BLaER1 treated with 17β-estradiol and CSF1 and Interleukin-3, amounts not matched to agents 10 nM and 100 nM (cell line): ENCODE results near the gene DDT.
"Not testable (repeated sequence)": the region's sequence is repeated elsewhere in the genome, so short reads cannot be mapped to it uniquely, and the experiment has no call there.

Experiments used
- H3K27ac ChIP-seq, 11 experiments: shearing (Covaris generic); formaldehyde crosslinking; 2 replicates each; pipeline ENCODE4 v1.8.1; 2022
- H3K27me3 ChIP-seq, 11 experiments: shearing (Covaris generic); formaldehyde crosslinking; 2 replicates each; pipeline ENCODE4 v1.8.1; 2022
- H3K36me3 ChIP-seq, 11 experiments: shearing (Covaris generic); formaldehyde crosslinking; 2 replicates each; pipeline ENCODE4 v1.8.1; 2022
- H3K4me1 ChIP-seq, 10 experiments: shearing (Covaris generic); formaldehyde crosslinking; 2 replicates each; pipeline ENCODE4 v1.8.1; 2022
- H3K4me2 ChIP-seq, 11 experiments: shearing (Covaris generic); formaldehyde crosslinking; 2 replicates each; pipeline ENCODE4 v1.8.1; 2022
- H3K4me3 ChIP-seq, 10 experiments: shearing (Covaris generic); formaldehyde crosslinking; 2 replicates each; pipeline ENCODE4 v1.8.1; 2022
- H3K9ac ChIP-seq, 11 experiments: shearing (Covaris generic); formaldehyde crosslinking; 2 replicates each; pipeline ENCODE4 v1.8.1; 2022
- H3K9me3 ChIP-seq, 11 experiments: shearing (Covaris generic); formaldehyde crosslinking; replicated peaks in 1 of 11; 2 replicates each; pipeline ENCODE4 v1.8.1; 2022
- H4K20me1 ChIP-seq, 11 experiments: shearing (Covaris generic); formaldehyde crosslinking; 2 replicates each; pipeline ENCODE4 v1.8.1; 2022
- Cebpa-rat ChIP-seq, 11 experiments: shearing (Covaris generic); IDR thresholded peaks; 2 replicates each; pipeline ENCODE4 v1.8.1; 2022

The DDT gene

DNA sequence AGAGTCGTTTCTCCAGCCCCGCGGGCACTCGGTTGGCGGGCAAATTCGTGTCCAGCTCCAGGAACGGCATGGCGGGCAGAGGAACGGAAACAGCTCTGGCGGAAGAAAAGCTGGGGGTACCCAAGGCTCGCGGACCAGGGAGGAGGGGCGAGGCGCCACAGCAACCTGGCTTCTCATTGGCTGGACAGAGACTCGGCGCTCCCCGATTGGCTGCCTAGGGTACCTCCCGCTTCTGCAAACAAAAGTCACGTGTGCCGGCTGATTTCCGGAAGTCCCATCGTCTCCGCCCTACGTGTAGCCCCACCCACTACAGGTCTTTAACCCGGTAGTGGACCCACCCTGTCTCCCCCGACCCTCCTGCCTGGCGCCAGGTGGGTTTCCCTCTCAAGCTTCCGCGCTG lies at the start of gene DDT:
DDT (minus strand) TSS at position 97 of the 400 bp plus-strand sequence; CDS start at position 70, 27 bp downstream.
- H3K4me2 ChIP-seq: peak within 1 kb of the TSS in 2 of 11 experiments; percentile 46 to 64; a peak in 1 of 22 replicates

DNA sequence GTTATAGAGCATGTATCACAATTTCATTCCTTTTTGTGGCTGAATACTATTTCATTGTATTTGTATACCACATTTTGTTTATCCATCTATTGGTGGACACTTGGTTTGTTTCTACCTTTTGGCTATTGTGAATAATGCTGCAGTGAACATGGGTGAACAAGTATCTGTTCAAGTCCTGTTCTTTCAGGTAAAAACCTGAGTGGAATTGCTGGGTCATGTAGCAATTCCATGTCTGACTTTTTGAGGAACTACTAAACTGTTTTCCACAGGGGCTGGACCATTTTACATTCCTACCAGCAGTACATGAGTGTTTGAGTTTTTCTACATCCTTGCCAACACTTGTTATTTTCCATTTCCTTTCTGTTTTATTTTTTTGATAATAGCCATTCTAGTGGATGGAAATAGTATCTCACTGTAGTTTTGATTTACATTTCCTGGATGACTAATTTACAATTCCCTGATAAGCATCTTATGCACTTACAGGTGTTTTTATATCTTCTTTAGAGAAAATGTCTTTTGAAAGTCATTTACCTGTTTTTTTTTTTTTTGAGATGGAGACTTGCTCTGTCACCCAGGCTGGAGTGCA lies 49.1 kb upstream of the DDT start:
- Histone ChIP-seq H3K9me3 (peaks cover 0 to 11% (median 4%) of the 10 kb centered on the region in 11 experiments; a peak in 5 of 22 replicates), H3K9ac (no peak overlapping the region), H3K36me3 (peaks cover 10 to 28% (median 16%) of the 10 kb centered on the region in 11 experiments; a peak in 19 of 22 replicates), H3K4me1 (peaks cover 0 to 12% (median 11%) of the 10 kb centered on the region in 10 experiments; a peak in 14 of 20 replicates), H3K27ac (no peak overlapping the region), H4K20me1 (peaks cover 0 to 44% (median 11%) of the 10 kb centered on the region in 11 experiments; a peak in 13 of 22 replicates), H3K4me3 (no peak overlapping the region), H3K27me3 (no peaks in the 10 kb centered on the region), H3K4me2 (no peak overlapping the region)
- no peak for TF ChIP-seq Cebpa-rat (IDR thresholded peaks at IDR 0.05)

More for the DNA sequence above, at the start of gene DDT:
- H3K9me3 ChIP-seq, H3K27me3 ChIP-seq, H3K27ac ChIP-seq, H3K4me3 ChIP-seq, H3K9ac ChIP-seq: not testable (repeated sequence)
- Histone ChIP-seq H4K20me1 (peaks cover 25 to 27% (median 26%) of the 10 kb centered on the region in 11 experiments; a peak in 21 of 22 replicates), H3K4me1 (peaks cover 19 to 27% (median 24%) of the 10 kb centered on the region in 10 experiments), H3K36me3 (peaks cover 26 to 28% (median 26%) of the 10 kb centered on the region in 11 experiments)

DNA sequence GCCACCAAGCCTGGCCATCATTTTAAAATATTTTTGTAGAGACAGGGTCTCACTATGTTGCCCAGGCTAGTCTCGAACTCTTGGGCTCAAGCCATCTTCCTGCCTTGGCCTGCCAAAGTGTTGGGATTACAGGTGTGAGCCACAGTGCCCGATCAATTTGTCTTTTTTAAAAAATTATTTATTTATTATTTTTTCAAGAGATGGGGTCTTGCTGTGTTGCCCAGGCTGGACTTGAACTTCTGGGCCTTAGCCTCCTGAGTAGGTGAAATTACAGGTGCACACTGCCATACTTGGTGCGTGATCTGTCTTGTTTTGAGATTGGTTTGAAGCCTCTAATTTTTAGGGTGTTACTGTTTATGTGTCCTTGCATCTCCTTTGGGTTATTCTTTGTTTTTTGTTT lies 47.1 kb upstream of the DDT start:
- Histone ChIP-seq H3K36me3 (peaks cover 15 to 42% (median 30%) of the 10 kb centered on the region in 11 experiments; a peak in 21 of 22 replicates), H3K4me1 (no peaks in the 10 kb centered on the region), H3K4me2 (no peak overlapping the region), H3K4me3 (no peak overlapping the region), H3K27me3 (no peaks in the 10 kb centered on the region), H4K20me1 (peaks cover 0 to 33% (median 0%) of the 10 kb centered on the region in 11 experiments; a peak in 9 of 22 replicates), H3K9me3 (peaks cover under 1 to 13% (median 4%) of the 10 kb centered on the region in 11 experiments; a peak in 11 of 22 replicates), H3K27ac (no peak overlapping the region), H3K9ac (no peak overlapping the region)
- TF ChIP-seq Cebpa-rat (IDR thresholded peaks at IDR 0.05): no peak

DNA sequence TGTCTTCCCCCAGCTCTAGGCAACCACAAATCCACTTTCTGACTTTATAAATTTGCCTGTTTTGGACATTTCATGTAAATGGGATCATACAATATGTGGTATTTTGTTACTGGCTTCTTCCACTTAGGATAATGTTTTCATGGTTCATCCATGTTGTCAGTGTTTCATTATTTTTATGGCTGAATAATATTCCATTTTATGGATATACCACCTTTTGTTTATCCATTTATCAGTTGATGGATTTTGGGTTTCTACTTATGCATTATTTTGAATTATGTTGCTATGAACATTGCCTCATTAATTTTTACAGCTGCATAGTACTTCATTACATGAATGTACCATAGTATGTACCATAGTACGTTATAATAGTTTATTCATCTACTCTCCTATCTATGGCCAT lies 41.9 kb upstream of the DDT start:
- peaks cover 0 to 14% (median 10%) of the 10 kb centered on the region in 11 experiments; a peak in 15 of 22 replicates for H3K9me3 ChIP-seq
- peaks cover 11 to 25% (median 19%) of the 10 kb centered on the region in 10 experiments for H3K4me1 ChIP-seq
- peaks cover 5 to 43% (median 25%) of the 10 kb centered on the region in 11 experiments; a peak in 21 of 22 replicates for H3K36me3 ChIP-seq
- no peak overlapping the region for H3K4me3 ChIP-seq
- H3K4me2 ChIP-seq: no peak overlapping the region
- H3K9ac ChIP-seq: no peak overlapping the region
- no peak for TF ChIP-seq Cebpa-rat (IDR thresholded peaks at IDR 0.05)
- H3K27ac ChIP-seq: no peak overlapping the region
- no peaks in the 10 kb centered on the region for H3K27me3 ChIP-seq
- H4K20me1 ChIP-seq: peaks cover 0 to 21% (median 5%) of the 10 kb centered on the region in 11 experiments; a peak in 9 of 22 replicates

DNA sequence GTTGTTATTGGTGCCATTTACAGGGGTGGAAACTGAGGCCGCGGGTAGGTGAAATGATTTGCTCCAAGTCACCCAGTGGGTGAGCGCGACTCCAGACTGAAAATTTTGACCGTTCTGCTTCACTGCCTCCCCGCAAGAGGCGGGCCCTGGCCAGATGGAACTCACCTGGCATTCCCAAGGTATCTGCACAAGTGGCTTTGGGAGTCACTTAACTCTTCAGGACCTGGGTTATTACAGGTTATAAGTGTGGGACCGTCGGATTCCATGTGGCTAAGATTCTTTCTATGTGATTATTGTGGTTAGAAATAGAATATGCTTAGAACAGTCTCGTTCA lies 37.5 kb upstream of the DDT start:
- H3K36me3 ChIP-seq: peaks cover 0 to 25% (median 11%) of the 10 kb centered on the region in 11 experiments; a peak in 16 of 22 replicates
- H3K9ac ChIP-seq: peak overlapping the region; percentile 80 to 94 (median 83)
- peaks cover 0 to 20% (median 18%) of the 10 kb centered on the region in 11 experiments; a peak in 16 of 22 replicates for H3K9me3 ChIP-seq
- peaks cover 16 to 29% (median 23%) of the 10 kb centered on the region in 10 experiments for H3K4me1 ChIP-seq
- no peaks in the 10 kb centered on the region for H3K27me3 ChIP-seq
- peak overlapping the region; percentile 86 to 96 (median 92) for H3K4me2 ChIP-seq
- peak overlapping the region; percentile 73 to 88 (median 78) for H3K27ac ChIP-seq
- TF ChIP-seq Cebpa-rat (IDR thresholded peaks at IDR 0.05): no peak
- H3K4me3 ChIP-seq: peak overlapping the region; percentile 83 to 100 (median 93)
- H4K20me1 ChIP-seq: peaks cover 0 to 18% (median 0%) of the 10 kb centered on the region in 11 experiments; a peak in 5 of 22 replicates

DNA sequence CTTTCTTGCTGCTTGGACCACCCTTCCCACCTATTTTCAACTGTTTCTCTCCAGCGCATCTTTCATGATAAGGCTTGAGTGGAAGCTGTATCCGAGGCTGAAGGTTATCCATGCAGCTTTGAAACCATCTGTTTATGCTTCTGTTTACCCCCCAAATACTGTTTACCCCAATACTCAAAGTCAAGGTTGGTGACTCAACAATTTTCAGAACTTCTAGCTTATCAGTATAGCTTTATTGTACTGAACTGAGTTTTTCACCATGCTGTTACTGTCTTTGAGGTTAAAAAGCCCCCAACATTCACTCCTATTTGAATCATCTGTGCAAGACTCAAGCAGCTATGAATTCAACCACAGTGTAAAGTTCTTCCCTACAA lies 35.8 kb upstream of the DDT start:
- Histone ChIP-seq H3K4me1 (peaks cover 25 to 40% (median 32%) of the 10 kb centered on the region in 10 experiments), H4K20me1 (peaks cover 0 to 18% (median 0%) of the 10 kb centered on the region in 11 experiments; a peak in 4 of 22 replicates), H3K9me3 (peaks cover 0 to 9% (median 7%) of the 10 kb centered on the region in 11 experiments; a peak in 7 of 22 replicates), H3K27me3 (no peaks in the 10 kb centered on the region), H3K9ac (no peak overlapping the region), H3K36me3 (peaks cover 0 to 12% (median 0%) of the 10 kb centered on the region in 11 experiments; a peak in 1 of 22 replicates), H3K4me2 (no peak overlapping the region), H3K4me3 (no peak overlapping the region), H3K27ac (no peak overlapping the region)
- no peak for TF ChIP-seq Cebpa-rat (IDR thresholded peaks at IDR 0.05)

DNA sequence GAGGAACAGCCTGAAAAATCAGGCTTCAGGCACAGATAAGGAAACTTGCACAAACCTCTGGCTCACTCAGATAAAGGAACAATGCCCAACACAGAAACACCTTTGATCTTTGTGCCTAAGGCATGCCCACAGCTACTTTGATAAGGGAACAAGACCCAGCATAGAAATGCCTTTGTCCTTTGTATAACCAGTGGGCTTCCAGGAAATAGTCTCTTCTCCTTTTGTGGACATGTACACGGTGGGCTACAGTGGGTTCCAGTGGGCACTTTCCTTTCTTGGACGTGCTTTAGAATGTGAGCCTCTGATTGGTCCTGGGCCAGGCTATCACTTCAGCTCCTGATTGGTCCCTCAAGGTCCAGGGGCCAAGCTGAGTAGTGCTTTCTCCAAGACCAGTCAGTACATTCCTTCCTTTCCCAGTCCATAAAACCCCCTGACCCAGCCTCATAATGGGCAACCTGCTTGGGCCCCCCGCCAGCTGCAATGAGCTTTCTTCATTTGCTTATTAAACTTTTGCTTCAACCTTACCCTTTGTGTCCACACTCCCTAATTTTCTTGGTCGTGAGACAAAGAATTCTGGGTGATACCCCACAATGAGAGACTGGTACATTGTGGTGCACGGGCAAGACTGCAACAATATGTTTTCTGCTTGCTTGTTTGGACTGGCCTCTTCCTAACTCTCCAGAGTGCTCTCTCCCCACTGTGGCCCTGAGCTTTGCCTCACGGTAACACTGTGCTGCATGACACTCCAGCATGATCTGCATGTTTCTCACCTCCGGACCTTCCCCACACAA lies 35.2 kb upstream of the DDT start:
- Histone ChIP-seq H3K4me3 (no peak overlapping the region), H3K9ac (no peak overlapping the region), H3K4me1 (peaks cover 28 to 46% (median 38%) of the 10 kb centered on the region in 10 experiments), H3K27ac (no peak overlapping the region), H4K20me1 (peaks cover 0 to 18% (median 0%) of the 10 kb centered on the region in 11 experiments; a peak in 4 of 22 replicates), H3K9me3 (peaks cover 0 to 9% (median 7%) of the 10 kb centered on the region in 11 experiments; a peak in 7 of 22 replicates), H3K4me2 (no peak overlapping the region), H3K36me3 (peaks cover 0 to 10% (median 0%) of the 10 kb centered on the region in 11 experiments; a peak in 1 of 22 replicates), H3K27me3 (no peaks in the 10 kb centered on the region)
- TF ChIP-seq Cebpa-rat (IDR thresholded peaks at IDR 0.05): no peak

DNA sequence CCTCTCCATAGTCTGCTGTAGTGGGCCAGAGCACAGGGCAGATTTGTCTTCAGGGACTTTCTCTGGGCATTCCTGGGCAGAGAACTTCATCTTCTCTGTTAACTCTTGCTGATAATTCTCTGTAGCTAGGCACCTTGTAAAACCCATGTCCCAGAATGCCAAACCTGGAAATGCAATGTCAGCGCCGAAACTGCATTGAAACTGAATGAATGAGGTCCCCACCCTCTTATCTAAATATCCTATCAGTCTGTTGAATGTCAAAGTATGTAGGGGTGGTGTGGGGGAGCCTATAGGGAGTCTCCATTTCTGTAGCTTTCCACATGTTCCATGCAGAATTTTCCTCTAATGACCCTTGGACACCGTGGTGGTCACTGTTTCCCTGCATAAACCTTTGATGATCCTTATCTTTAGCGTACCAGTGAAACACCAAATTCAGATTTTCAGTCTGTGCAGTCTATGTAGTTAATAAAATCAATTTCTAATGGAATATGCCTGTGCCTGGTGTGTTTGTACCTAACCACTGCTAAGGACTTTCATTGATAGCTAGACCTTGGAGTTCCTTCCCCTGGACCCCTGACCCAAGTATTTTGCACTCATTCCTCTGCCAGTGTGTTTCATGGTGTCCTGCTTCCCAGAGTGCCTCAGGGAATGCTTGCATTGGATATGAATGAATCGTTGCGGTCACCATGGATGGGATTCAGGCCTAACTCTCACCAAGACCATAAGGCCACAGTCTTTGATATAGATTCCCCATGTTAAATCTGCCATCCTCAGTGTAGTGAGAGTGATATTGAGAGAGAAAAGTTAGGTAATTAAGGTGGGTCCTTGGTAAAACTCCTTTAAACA lies 34.4 kb upstream of the DDT start:
- Histone ChIP-seq H3K4me2 (no peak overlapping the region), H3K9ac (no peak overlapping the region), H3K27me3 (no peaks in the 10 kb centered on the region), H3K4me1 (peaks cover 24 to 44% (median 38%) of the 10 kb centered on the region in 10 experiments), H3K9me3 (peaks cover 0 to 9% (median 7%) of the 10 kb centered on the region in 11 experiments; a peak in 7 of 22 replicates), H4K20me1 (peaks cover 0 to 18% (median 0%) of the 10 kb centered on the region in 11 experiments; a peak in 4 of 22 replicates), H3K36me3 (0 out of 22 replicates have a peak, but pooled peaks cover 0 to 2% (median 0%) of the 10 kb centered on the region in 11 experiments), H3K27ac (no peak overlapping the region), H3K4me3 (no peak overlapping the region)
- TF ChIP-seq Cebpa-rat (IDR thresholded peaks at IDR 0.05): no peak
